ENCODE results near the gene CAMTA1. TPM values are rescaled to one million over a fixed set of nuclear protein-coding genes. Genes with fewer than 3 reads are reported as not detected.
A peak's percentile ranks its signal among the peaks of the same experiment; 100 is the strongest.

CAMTA1 gene
- total RNA-seq, 1 donor from 2014 or later: 68.9 TPM

DNA sequence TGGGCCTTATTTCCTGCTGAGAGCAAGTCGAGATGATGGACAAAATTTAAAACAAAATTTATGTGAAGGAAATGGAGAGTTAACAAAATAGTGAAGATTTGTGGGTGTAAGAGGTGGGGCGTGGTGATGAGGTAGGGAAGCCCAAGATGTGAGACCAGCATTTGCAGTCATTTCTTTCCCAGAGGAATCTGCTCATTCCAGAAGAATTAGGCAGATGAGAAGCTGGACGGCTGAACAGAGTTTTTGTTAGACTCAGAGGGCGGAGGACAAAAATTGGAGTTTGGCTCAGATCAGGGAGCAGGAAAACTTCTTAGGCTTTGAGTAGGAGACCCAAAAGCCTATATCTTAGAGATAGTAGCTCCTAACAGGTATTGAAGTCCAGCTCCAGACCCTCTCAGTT lies 65.3 kb downstream of the CAMTA1 start:
- DNase-seq (ENCODE audit: low read depth): no peak

DNA sequence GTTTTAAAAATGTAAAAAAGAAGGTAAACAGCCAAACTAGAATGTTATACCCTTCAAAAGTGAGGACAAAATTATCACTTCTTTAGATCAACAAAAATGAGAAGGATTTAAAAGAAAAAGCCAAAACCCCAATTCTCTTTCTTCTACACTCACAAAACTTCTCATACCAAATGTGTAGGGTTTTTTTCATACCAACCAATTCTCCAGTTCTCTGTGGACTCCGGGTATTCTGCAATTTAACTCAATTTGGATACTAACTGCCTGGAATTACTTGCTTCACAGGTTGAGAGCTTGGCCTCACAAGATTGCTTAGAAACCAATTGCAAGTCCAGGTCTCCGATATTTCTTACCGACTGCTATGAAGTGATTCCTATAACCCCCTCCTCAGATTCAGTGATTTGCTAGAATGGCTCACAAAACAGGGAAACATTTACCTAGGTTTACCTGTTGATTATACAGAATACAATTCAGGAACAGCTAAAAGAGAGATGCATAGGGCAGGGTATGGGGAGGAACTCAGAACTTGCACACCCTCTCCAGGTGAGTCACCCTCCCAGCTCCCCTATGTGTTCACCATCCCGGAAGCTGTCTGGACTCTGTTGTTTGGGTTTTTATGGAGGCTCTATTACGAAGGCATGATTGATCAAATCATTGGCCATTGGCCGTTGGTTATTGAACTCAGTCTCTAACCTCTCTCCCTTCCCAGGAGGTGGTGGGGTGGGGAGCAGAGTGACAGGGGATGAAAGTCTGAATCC lies 67.1 kb downstream of the CAMTA1 start:
- no peak for DNase-seq (ENCODE audit: low read depth)

DNA sequence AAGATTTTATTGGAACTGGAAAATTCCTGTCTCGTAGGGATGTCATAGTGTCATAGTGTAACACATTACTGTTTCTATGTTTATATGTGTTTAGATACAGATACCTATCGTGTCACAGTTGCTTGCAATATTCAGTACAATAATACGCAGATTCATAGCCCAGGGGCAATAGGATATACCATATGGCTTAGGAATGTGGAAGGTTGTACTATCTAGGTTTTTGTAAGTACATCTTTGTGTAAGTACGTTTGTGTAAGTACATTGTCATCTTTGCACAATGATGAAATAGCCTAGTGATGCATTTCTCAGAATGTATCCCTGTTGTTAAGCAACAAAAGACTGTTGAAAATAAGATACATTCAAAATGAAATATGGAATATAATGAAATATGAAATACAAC lies 68.9 kb downstream of the CAMTA1 start:
- no peak for DNase-seq (ENCODE audit: low read depth)

DNA sequence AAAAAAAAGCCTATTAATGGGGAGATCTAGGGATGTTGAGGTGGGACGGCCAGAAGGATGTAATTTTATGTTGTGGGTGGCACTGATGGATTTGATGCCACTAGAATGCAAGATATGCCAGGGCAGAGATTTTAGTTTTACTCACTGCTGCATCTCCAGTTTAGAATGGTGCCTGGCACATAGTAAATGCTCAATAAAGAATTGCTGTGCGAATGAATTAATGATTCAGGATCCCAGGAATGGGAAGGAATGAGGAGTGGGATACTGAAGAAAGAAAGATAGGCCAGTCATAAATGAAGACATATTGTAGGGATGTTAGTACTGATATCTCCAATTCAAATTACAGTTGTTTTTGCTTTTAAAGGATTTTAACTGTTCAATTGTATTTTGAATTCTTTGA lies 72.6 kb downstream of the CAMTA1 start:
- DNase-seq (ENCODE audit: low read depth): no peak

DNA sequence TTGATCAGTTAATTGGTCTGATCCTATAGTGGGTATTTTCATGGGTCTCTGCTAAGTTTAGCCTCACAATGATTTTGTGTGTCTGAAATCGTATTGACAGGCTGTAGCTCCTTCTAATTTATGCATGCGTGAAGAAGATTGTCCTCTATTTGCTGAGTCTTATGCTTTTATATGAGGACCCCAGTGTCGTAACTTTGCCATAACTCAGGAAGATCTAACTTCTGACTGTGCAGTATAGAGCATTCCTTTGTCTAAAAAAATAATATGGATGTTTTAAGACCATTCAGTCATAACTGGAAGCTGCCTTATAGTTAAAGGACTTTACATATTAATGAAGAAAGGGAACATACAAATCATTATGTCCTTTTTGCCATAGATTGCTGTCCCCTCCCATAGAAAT lies 73.3 kb downstream of the CAMTA1 start:
- DNase-seq (ENCODE audit: low read depth): no peak

DNA sequence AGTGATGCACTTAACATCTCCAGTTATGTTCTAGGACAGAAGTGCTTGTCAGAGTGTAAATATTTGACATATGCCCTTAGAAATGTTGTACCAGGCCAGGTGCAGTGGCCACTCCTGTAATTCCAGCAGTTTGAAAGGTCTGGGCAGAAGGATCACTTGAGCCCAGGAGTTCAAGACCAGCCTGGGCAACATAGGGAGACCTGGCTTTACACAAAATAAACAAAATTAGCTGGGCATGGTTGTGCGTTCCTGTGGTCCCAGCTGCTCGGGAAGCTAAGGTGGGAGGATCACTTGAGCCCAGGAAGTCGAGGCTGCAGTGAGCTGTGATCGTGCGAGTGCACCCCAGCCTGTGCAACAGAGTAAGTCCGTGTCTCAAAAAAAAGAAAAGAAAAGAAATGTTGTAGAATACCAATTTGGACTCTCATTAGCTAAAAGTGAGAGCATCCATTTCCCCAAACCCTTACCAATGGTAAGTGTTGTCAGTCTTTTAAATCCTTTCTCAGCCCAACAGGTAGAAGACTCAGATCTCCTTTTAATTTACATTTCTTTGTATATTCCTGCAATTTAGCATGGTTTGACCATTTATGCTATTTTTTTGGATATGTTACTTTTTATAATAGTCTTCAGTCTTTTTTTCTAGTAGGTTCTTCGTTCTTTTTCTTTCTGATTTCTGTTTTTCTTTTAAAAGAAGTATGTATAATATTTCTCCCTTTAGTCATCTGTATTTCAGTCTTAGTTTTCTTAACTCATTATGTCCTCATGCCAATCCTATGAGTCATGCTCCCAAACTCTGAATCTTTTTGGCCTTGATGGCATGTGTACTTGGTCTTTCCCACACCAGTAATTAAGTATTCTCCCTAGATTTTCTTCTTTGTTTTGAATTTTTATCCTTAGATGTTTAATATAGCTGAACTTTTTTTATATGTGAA lies 74.4 kb downstream of the CAMTA1 start:
- peak; percentile 92 for DNase-seq (ENCODE audit: low read depth)

DNA sequence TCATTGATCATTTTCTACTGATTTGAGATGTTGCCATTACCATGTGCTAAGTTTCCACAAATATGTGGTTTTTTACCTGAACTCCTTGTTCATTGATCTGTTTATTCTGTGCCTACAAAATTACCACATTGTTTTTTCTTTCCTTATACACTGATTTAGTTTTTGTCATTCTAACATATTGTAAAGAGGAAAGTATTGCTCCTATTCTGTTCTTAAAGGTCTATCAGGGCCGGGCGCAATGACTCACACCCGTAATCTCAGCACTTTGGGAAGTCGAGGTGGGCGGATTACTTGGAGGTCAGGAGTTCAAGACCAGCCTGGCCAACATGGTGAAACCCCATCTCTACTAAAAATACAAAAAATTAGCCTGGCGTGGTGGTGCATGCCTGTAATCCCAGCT lies 75.1 kb downstream of the CAMTA1 start:
- DNase-seq (ENCODE audit: low read depth): no peak

DNA sequence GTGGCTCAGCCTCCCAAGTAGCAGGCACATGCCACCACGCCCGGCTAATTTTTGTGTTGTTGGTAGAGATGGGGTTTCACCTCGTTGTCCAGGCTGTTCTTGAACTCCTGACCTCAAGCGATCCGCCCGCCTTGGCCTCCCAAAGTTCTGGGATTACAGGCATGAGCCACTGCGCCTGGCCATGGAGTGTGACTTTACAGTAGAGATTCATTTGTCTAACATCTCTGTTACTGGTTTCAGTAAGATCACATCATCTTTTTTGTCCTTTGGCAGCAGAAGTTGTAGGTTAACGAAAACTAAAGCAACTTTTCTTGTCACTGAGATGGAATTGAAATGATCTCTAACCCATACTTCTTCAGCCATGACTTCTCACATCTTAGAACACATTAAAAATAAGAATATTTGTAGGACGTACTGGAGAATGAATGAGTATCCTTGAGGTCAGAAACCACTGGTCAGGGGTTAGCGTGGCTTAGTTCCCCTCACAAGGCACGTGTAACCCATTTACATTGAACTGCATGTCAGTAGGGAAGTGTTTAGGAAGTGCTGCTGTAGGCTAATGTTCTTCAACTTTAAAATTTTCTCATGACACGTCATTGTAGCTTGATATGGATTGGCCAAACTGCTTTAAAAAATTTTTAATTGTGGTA lies 75.9 kb downstream of the CAMTA1 start:
- no peak for DNase-seq (ENCODE audit: low read depth)

DNA sequence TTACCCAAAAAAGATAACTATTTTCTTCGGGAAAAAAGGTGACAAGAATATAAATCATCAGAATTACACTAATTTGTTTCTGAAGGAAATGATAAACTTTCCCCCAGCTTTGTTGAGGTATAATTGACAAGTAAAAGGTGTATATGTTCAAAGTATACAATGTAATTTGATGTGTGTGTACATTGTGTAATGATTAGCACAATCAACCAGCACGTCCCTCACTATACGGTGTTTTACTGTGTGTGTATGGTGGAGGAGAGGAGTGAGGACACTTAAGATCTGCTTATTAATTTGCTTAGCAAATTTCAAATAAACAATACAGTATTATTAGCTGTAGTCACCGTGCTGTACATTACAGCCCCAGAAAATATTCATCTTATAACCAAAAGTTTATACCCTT lies 77.7 kb downstream of the CAMTA1 start:
- DNase-seq (ENCODE audit: low read depth): no peak

DNA sequence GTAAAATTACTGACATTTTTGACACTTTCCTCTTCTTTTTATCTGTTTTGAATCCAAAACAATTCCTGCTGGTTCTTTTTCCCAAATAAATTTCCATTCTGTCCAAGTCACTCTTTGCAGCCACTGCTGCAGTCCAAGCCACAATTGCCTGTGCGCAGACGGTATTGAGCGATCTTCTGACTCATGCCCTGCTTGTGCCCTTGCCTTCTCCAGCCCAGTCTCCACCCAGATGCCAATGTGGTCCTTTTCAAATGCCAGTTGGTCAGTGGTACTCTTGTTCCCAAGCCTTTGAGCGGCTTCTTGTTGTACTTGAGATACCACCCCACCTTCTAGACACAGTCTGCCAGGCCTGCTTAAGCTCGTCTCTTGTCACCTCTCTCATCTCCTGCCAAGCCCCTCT lies 78.9 kb downstream of the CAMTA1 start:
- peak; percentile 91 for DNase-seq (ENCODE audit: low read depth)

DNA sequence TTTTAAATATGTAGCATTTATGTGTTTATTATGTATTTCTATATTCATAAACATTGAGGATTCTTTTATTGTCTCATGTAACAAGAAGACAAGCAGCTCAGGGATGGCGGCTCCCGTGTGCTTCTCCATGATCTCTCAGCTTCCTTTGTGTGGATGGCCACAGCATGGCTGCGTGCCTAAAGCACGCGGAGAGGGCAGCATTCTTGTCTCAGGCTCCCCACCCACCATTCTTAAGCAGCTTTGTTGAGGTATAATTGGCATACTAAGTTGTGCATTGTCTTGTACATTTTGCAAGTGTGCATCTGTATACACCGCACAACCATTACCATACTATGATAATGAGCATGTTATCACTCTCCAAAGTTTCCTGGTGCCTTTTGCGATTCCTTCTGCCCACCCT lies 81.6 kb downstream of the CAMTA1 start:
- DNase-seq (ENCODE audit: low read depth): no peak

DNA sequence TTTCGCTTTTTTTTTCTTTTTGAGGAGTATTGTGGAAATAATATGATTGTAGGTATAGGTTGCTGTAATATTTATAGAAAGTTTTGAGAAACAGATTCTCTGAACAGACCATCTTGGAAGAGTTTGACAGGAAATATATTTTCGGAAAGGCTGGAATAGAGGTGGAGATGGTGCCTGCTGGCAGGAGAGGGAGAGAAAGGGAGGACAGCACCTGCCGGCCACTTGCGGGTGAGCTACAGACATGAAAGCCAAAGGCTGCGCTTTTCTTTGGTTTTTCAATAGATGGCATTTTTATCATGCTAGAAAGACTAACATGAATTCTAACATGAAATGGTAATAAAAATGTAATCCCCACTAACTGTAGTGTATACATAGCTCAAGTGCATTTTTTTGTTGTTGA lies 82.1 kb downstream of the CAMTA1 start:
- DNase-seq (ENCODE audit: low read depth): no peak

DNA sequence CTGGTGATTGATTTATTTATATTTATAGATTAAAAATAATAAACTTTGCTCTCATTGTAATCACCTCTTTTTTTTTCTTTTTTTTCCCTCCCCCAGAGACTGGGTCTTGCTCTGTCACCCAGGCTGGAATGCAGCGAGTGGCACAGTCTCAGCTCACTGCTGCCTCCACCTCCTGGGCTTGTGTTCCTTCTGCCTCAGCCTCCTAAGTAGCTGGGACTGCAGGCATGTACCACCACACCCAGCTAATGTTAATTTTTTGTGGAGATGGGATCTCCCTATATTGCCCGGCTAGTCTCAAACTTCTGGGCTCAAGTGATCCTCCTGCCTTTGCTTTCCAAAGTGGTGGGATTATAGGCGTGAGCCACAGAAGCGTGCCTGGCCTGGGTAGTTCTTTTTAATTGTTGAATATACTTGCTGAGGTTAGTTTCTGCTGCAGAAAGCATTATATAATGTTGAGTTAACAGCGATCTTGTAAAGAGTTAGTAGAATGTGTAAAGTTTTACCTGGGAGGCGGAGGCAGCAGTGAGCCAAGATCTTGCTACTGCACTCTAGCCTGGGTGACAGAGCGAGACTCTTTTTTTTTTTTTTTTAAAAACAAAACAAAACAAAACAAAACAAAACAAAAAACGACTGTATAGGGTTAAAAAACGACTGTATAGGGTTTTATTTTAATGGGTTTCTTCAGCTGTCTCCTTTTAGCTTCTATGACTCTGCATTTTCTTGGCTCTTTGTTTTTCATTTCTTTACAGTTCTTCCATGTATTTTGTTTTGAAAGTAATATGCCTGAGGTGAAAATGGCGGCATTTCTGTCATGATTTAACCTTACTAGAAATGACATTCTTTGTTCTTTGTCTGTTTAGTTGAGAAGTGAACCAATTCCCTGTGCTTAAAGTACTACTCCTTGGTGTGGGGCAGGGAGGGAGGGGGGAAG lies 82.7 kb downstream of the CAMTA1 start:
- no peak for DNase-seq (ENCODE audit: low read depth)

DNA sequence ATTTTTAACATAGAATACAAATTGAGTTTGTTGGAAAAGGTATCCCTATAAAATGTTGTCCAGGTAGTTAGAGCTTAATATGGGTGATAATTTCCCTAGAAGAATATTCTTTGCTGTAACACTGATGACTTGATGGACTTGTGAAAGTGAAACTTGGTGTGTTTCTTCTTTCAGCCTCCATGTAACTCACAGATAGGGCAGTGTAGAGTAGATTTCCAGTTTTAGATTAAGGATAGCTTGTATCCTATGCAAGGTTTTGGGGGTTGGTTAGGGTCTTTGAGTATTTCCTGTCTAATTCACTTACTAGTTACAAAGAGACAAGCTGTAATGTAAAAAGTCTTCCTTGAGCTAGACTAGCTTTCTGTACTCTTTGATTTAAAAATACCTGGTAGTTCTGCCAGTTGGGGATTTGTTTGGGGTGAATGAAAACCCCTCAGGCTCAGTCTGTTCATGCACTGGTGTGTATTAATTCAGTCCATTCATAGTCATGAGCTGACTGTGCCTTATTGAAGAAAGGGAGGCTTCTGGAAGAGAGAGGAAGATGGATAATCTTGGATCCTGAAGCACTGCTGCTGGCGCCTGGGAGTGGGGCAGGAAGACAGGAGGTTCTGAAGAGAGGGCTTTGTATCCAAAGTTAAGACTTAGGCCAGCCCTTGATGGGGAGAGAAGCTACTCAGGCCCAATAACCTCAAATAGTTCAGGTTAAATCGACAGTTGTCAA lies 83.6 kb downstream of the CAMTA1 start:
- no peak for DNase-seq (ENCODE audit: low read depth)

DNA sequence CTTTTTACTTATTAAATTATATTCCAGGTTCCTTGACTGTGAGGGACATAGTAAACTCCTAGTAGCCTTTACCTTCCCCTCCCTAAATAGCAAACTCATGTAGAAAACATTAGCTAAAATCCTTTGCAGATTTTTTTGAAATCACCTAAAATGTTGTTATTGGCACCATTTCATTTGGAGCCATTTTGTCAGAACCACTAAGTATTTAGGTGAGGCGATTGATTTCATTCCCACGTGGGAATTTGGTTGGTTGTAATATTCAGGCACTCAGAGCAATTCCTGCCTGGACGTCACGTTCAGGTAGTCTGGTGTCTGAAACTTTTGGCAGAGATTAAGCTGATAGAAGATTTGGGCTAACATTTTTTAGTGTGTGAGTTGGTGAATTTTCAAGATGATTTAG lies 84.3 kb downstream of the CAMTA1 start:
- no peak for DNase-seq (ENCODE audit: low read depth)

DNA sequence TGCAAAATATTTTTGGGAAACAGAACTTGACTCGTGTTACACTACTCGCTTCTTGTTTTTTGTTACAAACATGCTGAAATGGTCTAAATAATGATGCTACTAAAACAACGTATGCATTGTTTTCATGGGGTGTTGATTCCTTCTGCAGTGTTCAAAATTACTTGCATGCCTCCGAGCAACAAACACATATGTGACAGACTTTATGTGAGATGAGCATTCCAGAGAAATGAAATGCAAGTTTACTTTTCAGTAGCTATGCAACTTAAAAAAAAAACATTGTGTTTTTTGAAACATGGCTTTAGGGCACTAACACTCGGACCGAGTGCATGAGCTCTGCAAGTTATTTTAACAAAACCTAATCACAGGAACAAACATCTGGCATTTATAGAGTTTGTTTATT lies 84.8 kb downstream of the CAMTA1 start:
- no peak for DNase-seq (ENCODE audit: low read depth)

DNA sequence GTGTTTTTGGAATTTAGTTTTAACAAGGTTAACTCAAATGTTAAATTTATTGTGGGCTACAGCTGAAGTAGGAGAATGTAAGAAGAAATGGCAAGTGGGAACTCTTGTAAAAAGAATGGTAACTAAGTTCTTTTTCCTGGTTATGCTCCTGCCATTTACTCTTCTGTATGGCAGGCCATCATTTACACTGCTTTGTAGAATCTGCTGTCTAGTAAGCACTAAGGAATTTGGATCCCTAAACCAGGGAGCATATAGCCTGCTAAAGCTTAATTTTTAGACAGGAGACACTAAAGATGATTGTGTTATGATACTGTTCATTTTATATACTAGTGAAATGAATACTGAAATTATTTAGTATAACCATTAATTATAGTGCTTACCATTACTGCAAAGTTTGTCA lies 85.3 kb downstream of the CAMTA1 start:
- no peak for DNase-seq (ENCODE audit: low read depth)

DNA sequence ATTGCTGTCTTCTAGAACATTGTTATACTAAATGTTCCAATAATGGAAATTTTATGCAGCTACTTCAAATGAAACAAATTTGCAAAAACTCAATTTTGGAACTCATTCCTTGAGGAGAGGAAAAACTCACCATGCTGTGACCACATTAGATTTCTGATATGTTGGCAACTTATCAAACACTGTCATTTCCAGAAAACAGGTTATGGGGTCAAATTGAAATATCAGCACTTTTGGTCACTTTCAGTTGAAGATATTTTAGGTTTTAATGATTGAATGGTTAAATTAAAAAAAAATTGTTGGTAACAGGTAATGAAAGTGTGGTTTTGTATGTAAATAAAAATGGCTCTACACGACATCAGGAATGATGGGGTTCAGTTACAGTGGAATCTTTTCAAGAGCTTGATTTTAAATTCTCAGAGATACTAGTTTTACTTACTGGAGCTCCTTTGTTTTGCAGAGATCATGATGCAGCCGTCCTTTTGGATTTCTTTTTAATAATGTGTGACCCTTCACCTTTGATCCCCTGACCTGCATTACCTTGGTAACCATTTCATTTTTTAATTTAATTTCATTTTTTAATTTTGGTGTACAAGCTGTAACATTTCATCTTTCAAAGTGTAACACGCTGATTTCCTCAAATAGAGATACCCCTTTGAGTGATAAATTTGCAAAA lies 86.2 kb downstream of the CAMTA1 start:
- no peak for DNase-seq (ENCODE audit: low read depth)

DNA sequence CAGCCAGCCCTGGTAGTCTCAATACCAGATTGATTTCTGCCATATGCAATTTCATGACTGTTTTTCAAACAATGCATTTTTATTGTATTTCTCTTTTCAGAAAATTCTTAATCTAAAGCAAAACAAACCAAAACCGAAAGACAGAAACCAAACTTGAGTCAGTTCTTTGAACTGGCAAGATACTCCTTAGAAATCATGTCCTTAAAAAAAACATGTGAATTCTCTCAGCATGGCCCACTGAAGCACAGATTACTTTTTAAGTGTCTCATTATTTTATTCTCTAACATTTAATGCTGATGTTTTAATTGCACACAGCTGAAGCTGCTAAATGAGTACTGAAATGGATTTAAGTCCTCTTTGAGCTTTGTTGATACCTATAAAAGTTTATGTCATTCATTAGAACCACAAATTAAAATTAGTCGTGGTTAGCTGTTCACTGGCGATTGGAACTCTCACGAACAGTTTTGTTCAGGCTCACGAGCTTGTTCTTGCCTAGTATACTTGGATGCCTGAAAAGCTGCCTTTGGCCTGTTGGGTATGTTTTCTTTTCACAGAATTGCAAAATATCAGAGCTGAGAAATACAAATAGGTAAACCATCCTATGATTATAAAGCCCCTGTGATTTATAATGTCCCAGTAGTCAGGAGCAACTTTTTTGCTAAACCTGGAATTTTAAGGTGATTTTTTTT lies 87.5 kb downstream of the CAMTA1 start:
- no peak for DNase-seq (ENCODE audit: low read depth)

Measured in myocyte (in vitro differentiated cells).